HCT116 (cell line): ENCODE data around the gene GTF3C5.

Experiments used
- CEBPB ChIP-seq: IDR thresholded peaks from 2 replicates; pipeline ENCODE4 v1.6.1; 2012; ENCODE audit warnings: low read depth
- CTCF ChIP-seq, 3 experiments: fragments of 200-600 bp in 1 of 3; sonication (generic) in 1 of 3; IDR thresholded peaks in 2 of 3; conservative IDR thresholded peaks in 1 of 3; 2 replicates each; pipeline ENCODE4 v1.5.1; 2012 to 2017; ENCODE audit warnings: low read depth in 2 of 3, low read length in 2 of 3, antibody characterized with exemption in 1 of 3, borderline replicate concordance in 1 of 3, control low read depth in 1 of 3, mild to moderate bottlenecking in 1 of 3, mixed read lengths in 1 of 3, mixed run types in 1 of 3, moderate library complexity in 1 of 3; ENCODE audit not compliant: insufficient read depth in 1 of 3
- EZH2 ChIP-seq: fragments of 200-600 bp; sonication (generic); IDR thresholded peaks from 2 replicates; pipeline ENCODE4 v1.6.1; 2017; ENCODE audit warnings: antibody characterized with exemption, mixed run types
- JUND ChIP-seq: IDR thresholded peaks from 2 replicates; pipeline ENCODE4 v1.6.1; 2012
- MAX ChIP-seq: IDR thresholded peaks from 2 replicates; pipeline ENCODE4 v1.6.1; 2012
- POLR2A ChIP-seq: IDR thresholded peaks from 2 replicates; pipeline ENCODE4 v1.7.0; 2011; ENCODE audit warnings: borderline replicate concordance; ENCODE audit not compliant: insufficient read depth, insufficient read length; ENCODE audit errors: extremely low read depth
- SIN3A ChIP-seq: IDR thresholded peaks from 2 replicates; pipeline ENCODE4 v1.6.1; 2012; ENCODE audit warnings: low read depth
- ZBTB33 ChIP-seq: IDR thresholded peaks from 2 replicates; pipeline ENCODE4 v1.6.1; 2011; ENCODE audit warnings: mild to moderate bottlenecking, low read length, moderate library complexity; ENCODE audit not compliant: insufficient replicate concordance; ENCODE audit errors: extremely low read depth
- ZFX ChIP-seq: fragments of 450-650 bp; IDR thresholded peaks from 2 replicates; pipeline ENCODE4 v1.6.1; 2017
- ZNF274 ChIP-seq: fragments of 200-500 bp; sonication (Bioruptor generic); IDR thresholded peaks from 2 replicates; pipeline ENCODE4 v1.6.1; 2014; ENCODE audit warnings: mild to moderate bottlenecking, low read depth, low read length, inconsistent platforms

GRCh38 chr9:133044125-133044524, 13.3 kb downstream of the GTF3C5 start:
- no peak for TF ChIP-seq CTCF (IDR thresholded peaks at IDR 0.05 in 2 of 3, conservative IDR thresholded peaks at IDR 0.05 in 1 of 3; ENCODE audit: borderline replicate concordance in 1 of 3, insufficient read depth in 1 of 3, low read depth in 2 of 3, low read length in 2 of 3)
- no peak for TF ChIP-seq EZH2
- no peak for TF ChIP-seq JUND
- TF ChIP-seq POLR2A: no peak
- TF ChIP-seq ZNF274: no peak
- TF ChIP-seq ZFX: no peak
- no peak for TF ChIP-seq SIN3A
- no peak for TF ChIP-seq MAX
- no peak for TF ChIP-seq CEBPB
- no peak for TF ChIP-seq ZBTB33
